UCSD-AML1 (cell line): ENCODE results near the gene VEGFC.

ENCODE experiments used
- DNase-seq: peaks from one replicate; lab custom pipeline; 2025; ENCODE audit not compliant: unreplicated experiment; lab: John Stamatoyannopoulos, UW

VEGFC gene

DNA sequence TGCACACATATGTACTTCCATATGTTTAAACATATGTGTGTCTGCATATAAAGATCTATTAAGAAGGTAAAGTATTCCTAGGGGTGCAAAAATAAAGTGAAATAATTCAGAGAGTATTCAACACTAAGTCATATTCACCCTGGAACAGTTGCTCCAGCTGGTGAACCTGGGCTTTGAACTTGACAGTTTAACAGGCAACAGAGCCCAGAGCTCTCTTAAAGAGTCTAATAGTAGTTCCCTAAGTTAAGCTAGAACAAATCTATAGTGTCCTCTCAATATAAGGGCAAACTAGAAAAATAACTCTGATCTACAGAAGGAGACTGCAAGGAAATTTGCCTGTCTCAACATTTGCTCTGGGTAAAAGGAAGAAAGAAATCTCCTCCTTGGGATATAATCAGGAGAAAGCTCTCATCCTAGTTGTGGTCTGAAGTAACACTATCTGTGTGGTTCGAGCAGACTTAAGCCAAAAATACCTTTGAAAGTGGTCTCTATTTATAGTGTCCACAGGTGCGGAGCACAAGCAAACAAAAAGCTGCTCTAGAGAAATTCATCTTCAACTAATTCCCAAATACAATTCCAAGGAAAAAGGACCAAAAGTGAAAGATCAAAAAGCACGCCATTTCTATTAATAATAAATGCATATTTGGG, 29.9 kb downstream of the VEGFC start:
- DNase-seq: no peak

DNA sequence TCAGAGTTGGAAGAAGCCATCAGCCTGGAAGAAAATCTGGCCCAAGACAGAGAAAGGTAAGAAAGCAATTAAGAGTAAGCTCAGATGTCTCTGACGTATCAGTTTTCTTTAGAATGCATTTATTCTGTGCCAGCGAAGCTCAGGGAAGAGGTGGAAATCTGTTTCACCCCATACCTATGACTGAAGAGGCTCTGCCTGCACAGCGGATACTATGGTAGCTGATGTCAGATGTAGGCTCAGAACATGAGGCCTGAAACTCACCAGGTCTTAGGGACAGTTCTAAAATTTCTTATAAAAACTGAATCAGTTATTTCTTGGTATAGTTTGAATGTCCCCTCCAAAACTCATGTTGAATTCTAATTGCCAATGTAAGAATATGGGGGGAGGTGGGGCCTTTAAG, 30.9 kb downstream of the VEGFC start:
- DNase-seq: no peak

DNA sequence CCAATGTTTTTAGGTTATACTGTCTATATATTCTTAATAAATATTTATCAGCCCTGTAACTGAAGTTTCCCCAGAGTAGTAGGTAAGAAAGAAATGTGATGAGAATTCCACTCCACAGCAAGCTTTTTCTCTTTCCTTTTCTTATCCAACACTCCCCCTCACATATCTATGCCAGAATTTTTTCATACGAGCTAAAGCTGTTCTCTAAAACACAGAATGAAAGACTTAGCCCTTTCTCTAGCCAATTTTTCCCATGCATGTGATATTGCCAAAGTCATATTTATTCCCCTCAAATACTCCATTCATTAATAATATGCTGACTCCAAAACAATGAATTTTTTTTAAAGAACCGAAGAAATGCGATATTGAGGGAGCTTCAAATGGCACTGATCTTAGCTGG, 32.3 kb downstream of the VEGFC start:
- no peak for DNase-seq

DNA sequence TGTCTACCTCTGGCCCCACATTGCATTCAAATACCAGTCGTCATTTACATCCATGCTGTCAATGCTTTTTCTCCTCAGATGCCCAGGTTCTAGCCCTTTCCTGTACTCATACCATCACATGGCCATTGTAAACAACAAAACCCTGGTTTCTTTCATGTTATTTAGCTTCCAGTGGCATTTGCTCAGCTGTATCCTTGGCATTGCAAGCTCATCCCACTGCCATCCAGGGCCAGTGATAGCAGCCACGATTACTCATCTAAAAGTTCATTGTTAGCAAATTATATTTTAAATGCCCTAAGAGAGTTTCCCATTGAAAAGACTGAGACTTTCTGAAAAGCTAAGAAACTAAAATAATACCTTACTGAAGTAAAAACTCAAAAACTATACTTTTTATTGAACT, 34.0 kb downstream of the VEGFC start:
- no peak for DNase-seq

DNA sequence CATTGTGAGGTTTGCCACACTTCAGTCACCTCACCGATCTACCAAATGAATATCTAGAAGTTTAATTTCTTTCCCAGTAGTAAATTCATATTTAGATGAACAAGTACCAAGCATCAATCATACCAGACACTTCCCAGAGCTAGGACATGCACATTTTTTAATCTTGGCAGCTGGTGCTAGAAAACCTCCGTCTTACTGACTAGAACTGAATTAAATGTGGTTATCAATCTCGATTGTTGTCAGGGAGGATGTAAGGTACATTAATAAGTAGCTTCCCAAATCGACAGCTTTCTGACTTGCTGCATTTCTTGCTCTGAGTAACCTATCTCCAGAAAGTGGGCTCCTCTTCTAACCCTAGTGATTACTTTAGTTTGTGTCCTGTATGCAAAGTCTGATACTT, 34.4 kb downstream of the VEGFC start:
- DNase-seq: no peak

DNA sequence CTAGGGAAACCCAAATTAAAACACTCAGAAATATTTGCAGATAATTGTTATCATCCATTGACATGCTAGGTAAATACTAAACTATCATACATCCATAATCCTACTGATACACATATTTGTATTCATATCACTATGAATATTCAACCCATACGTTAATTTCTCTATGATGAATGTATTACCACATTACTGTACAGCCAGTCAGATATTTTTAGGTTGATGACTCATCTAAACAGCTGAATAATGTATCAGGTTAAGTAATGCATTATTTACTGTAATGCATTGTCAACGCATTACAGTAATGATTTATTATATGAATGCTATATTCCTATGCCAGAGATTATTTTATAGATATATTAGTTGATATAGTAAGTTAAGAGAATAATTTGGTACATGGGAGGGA, 37.1 kb downstream of the VEGFC start:
- no peak for DNase-seq

DNA sequence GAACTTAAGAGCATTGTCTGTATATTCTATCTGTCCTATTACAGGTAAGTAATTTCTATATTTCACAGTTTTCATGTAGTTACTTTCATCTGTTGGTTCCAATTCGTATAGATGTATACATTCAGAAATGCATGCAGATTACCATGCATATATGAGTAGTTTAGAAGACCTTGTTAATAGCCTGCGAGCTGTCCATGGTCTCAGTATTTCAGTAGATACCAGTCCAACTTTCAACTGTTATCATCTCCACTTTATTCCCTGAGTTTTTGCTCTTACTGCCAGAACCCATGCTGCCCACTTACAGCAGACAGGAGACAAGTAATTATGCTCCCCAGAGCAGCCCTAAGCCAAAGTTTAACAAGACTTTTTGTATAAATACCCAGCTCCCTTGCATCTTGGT, 37.7 kb downstream of the VEGFC start:
- DNase-seq: no peak

DNA sequence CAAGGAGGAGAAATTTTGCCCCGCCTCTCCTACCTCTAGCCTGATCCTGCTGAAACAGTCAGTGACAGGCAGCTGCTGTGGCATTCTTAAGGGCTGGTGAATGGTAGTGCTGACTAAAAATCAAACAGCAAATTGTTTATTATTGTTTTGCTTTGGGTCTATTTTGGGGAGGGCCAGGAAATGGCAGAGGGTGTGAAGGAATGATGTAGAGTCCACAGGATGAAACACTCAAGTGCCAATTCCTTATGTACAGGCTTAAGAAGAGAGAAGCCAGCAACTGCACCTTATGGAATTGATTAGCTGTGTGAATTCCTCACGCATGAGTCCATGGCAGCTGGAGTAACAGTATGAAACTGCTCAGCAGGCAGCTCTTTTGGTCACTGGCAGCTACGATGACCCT, 39.7 kb downstream of the VEGFC start:
- no peak for DNase-seq

DNA sequence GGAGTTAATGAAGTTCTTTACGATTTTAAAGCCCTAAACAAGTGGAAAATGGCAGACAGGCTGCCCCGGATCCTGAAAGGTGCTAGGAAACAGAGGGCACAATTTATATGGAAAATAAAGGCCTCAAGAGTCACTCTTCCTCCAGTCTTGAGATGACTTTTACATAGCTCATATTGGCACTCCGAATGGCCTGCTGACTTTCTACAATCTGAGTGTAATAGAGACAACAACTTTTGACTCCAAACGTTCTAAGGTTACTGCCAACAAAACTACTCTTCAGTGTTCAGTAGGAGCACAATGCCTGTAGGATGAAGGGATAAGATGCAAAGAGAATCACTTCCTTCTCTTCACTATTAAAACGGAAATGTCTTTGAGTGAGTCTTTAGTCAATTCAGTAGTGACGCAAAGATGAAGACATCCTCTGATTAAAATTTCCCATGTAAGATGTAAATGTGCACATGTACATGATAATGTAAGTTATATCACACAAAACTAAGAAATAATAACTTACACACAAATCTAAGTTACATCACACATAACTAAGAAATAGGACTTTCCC, 40.5 kb downstream of the VEGFC start:
- DNase-seq: no peak

DNA sequence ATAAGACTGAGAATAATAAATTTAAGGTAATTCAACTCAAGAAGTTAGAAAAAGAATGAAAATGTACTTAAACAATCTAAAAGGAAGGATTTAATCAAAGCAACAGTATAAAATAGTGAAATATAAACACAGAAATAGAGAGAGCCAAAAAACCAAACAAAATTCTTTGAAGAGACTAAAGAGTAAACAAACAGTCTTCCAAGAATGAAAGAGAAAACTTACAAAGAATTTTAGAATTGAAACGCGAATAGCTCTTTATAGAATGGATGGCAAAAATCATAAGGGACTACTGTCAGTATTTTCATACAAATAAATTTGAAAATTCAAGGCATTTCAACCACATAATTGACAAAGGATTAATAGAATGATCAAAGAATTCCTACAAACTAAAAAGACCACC, 41.7 kb downstream of the VEGFC start:
- DNase-seq: no peak

DNA sequence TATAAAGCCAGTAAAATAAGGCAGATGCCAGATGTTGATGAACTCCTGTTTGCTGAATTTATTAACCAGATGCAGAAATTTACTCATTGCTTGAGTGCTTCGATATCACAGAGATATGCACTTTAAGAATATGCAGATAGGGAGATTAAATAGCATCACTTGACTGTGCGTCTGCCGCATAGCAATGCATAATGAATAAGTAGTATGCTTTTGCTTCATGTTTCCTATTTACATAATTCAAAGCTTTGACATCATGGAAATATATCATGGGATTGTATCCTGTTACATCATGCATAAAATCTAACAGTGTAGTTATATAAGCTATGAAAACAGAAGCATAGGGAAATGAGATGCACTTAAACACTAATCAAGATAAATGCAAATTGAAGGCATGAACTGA, 45.9 kb downstream of the VEGFC start:
- no peak for DNase-seq

DNA sequence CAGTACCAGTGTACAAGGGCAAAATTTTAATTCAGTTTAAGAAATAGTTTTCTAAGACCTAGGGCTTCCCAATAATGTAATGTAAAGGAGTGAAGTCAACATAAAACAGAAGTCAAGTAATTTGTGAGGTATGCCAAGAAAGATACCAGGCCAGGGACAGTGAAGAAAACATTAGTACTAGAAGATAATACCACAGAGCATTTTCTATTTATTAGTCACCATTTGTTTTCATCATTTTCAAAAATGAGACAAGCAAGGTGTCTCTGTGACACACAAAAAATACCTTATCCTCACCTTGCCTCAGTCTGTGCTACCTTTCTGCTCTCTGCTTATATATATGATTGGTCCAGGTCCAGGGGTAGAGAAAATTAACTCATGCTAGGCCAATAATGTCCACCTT, 46.8 kb downstream of the VEGFC start:
- DNase-seq: no peak

DNA sequence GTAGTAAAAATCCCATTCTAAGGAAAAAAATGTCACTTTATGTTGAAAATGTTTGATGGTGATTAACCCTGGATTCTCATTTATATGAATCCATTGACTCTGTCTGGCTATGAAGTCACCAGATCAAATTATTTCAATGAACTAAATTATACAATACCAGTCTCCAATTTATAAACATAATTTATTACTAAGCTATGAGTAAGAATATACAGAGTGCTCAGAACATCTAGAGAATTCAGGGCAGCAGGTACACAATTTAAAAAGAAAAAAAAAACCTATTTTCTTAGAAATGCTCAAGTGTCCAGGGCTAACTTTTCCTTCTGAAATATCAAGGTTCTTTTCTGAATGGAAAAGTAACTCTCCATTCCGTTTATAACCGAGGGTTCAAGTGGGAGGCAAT, 48.6 kb downstream of the VEGFC start:
- DNase-seq: no peak

DNA sequence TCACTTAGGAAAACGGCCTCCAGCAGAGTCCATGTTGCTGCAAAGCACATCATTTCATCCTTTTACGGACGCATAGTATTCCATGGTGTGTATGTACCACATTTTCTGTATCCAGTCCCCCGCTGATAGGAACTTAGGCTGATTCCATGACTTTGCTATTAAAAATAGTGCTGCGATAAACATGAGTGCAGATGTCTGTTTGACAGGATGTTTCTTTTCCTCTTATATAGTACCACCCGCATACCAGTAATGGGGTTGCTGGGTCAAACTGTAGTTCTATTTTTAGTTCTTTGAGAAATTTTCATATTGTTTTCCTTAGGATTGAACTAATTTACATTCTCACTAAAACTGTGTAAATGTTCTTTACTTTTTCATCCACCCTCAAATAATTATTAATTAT, 50.5 kb downstream of the VEGFC start:
- DNase-seq: no peak

DNA sequence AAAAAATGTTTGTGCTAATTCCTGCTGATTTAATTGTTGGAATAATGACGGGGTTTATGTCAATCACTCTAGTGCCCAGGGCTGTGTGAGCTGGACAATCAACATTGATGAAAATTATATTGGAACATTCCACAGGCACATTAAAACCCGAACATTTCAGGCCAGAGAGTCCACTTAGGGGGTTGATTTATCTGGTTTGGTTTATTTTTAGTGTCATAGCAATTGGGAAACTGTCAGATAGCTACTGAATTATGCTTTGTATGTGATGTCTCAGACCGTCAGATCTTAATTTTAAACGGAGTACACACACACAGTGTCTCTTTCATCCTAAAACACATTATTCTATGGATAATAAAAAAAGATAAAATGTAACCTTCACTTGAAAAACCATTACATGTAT, 51.5 kb downstream of the VEGFC start:
- DNase-seq: no peak

DNA sequence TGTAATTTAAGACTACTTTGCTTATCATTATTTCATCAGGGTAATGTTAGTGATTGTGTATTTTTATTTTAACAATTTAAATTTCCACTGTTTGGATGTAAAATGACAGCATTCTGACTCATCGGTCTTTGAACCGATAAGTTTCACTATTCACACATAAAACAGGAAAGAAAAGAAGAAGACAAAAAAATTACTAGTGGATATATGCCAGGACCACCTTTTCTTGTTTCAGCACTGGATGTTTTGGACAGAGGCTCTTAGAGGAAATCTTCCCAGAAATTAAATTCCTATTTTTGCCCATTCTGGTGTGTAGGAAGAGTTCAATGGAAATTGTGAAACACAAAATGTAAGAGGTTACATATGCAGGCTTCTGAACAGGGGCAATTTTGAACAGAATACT, 57.4 kb downstream of the VEGFC start:
- DNase-seq: no peak

DNA sequence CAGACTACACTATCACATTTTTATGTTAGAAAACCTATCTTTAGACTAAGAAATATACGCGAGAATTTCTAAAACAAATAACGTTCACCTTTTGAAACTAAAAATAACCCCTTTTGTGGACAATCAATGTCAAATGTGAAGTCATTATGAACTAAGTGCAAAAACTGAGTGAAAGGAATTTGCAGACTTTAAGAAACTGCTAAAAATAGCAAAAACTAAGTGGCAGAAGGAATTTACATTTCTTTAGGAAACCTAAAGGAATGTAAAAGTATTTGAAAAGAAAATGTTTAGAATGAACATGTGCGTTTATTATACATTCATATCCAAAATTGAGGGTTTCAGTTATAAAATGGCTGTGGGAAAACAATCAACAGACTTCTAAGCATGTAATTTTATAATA, 58.3 kb downstream of the VEGFC start:
- DNase-seq: no peak

DNA sequence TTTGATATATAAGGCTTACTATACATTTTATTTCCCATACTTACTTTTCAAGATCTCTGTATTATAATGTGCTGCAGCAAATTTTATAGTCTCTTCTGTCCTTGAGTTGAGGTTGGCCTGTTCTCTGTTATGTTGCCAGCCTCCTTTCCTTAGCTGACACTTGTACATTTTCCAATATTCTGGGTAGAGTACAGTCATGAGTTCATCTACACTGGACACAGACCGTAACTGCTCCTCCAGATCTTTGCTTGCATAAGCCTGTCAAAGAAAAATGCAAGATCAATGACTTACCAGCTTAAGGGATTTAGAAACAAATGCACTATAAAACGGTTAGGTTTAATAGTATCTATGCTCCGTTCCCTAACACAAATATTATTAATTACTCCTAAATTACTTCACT, 63.2 kb downstream of the VEGFC start:
- DNase-seq: no peak

DNA sequence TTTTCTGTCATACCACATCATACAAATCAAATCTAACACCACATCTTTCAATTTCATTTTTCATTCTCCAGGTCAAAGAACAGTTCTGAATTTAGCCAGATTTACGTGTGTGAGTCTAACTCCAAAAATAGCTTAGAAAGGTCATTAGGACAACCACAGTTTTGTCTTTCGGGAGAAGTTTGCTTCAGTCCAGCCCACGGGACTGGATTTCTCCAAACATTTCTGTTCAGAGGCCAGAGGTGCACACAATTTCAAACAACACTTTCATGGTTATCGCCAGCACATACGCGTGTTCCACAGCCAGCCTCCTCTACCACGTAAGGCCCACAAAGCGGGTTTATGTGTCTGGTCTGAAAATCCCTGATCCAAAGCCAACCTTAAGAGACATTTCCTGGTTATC, 65.9 kb downstream of the VEGFC start:
- DNase-seq: no peak

DNA sequence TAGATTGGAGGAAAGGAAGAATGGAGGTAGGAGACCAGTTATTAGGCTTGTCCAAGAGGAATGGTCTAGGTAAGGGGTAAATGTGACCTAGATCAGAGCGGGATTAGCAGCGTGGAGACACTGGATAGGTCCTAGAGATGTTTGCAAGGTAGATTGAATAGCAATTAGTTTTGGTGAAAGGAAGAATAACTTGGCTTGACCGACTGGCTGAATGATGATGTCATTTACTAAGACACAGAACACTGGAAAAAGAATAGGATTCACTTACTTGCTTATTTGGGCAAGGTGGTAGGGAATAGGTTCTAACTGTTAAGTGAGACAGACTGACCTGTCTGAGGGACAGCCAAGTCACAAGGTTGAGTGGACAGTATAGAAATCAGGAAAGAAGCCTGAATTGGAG, 71.3 kb downstream of the VEGFC start:
- no peak for DNase-seq

DNA sequence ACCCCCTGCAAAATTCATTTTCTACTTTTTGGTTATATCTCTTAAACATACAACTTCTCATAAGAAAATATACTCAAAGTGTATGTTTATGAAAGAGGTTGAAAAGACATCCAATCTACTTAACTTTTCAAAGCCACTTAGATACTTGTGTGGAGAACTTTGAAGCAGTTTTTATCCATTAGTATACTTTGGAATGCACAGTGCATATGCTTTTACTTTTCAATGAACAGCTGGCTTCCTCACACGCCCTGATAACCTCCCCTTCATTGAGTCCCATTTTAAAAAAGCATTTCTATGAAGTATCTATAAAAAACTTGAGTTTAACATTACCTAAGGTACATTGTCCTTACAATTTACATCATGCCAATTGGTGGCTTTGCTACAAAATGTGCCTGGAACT, 73.8 kb downstream of the VEGFC start:
- DNase-seq: no peak

DNA sequence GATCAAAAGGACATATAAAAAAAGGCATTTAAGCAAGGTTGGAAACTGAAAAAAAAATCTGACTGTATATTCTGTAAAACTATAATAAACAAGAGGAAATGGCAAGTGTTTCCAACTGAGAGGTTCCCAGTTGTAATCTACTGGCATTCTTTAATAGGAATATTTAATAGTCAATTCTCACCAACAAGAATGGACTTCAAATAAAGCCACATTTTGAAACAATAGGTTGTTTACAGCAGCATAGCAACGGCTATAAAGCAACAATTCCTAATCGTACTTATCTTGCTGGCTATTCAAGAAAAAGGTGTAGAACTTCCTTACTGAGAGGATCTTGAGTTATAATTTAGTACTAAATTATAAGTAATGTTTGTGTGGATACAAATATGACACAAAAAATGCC, 75.5 kb downstream of the VEGFC start:
- no peak for DNase-seq

DNA sequence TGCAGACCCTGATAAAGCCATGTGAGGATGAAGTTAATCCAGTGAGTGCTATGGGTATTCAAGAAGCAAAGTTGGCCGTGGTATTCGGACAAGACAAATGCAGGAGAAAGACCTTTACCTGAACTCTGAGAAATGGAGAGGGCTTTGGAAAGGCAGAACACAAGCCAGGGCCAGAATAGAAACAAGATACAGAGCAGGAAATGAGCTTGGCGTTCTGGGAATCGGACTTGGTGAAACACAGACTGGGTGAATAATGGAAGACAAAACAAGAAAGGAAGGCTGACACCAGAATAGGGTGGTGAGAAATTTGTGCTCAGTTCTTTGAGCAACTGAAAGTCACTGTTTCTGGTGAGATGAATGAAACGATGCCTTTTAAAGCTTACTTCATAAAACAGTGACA, 83.3 kb downstream of the VEGFC start:
- no peak for DNase-seq
